SK-N-DZ (cell line): Measurements from ENCODE around the gene TRERF1.
"Not testable (repeated sequence)": the region's sequence is repeated elsewhere in the genome, so short reads cannot be mapped to it uniquely, and the experiment has no call there.

ENCODE experiments used
- DNase-seq: peaks from one replicate; pipeline ENCODE4 v3.0.0-alpha.2; 2015; ENCODE audit warnings: low spot score

TRERF1 gene

GRCh38 chr6:42193491-42193894 lies 258.2 kb downstream of the TRERF1 start:
- no peak for DNase-seq

- not testable (repeated sequence) for DNase-seq
Measured at GRCh38 chr6:42192385-42192784, 259.3 kb downstream of the TRERF1 start.

- peak; percentile 74 for DNase-seq
Measured at GRCh38 chr6:42190554-42191183, 261.1 kb downstream of the TRERF1 start.

- DNase-seq = no peak
Measured at GRCh38 chr6:42188406-42188805, 263.3 kb downstream of the TRERF1 start.

- DNase-seq = no peak
Measured at GRCh38 chr6:42185597-42185996, 266.1 kb downstream of the TRERF1 start.

GRCh38 chr6:42184475-42184874 lies 267.3 kb downstream of the TRERF1 start:
- DNase-seq = no peak

- no peak for DNase-seq
Measured at GRCh38 chr6:42182101-42182500, 269.6 kb downstream of the TRERF1 start.

- no peak for DNase-seq
Measured at GRCh38 chr6:42179945-42180313, 271.8 kb downstream of the TRERF1 start.

GRCh38 chr6:42179261-42179944 lies 272.3 kb downstream of the TRERF1 start:
- peak; percentile 62 for DNase-seq

GRCh38 chr6:42177514-42178364 lies 274.0 kb downstream of the TRERF1 start:
- peak; percentile 71 for DNase-seq

- DNase-seq = no peak
Measured at GRCh38 chr6:42176981-42177380, 274.7 kb downstream of the TRERF1 start.

GRCh38 chr6:42175860-42176259 lies 275.9 kb downstream of the TRERF1 start:
- no peak for DNase-seq
